KBM-7 (cell line): ENCODE data around the gene APOL2.

Source experiments
- DNase-seq: peaks from one replicate; pipeline ENCODE4 v3.0.0-alpha.2; 2015
- in situ Hi-C: fragments of 300-500 bp; cut with MboI; formaldehyde crosslinking; loops from 2 replicates; pipeline ENCODE4 v1.14.3; 2020; ENCODE audit warnings: low sequenced_read_pairs, low pct_unique_long_range_greater_than_20kb, mixed read lengths

Gene APOL2

GRCh38 chr22:36185828-36186624 is 53.3 kb downstream of the APOL2 start:
- in situ Hi-C loops = loop anchor here (25.0 kb wide), 1 partner anchor 301 kb away; the partner anchor contains the start of gene TXN2
- no peak for DNase-seq

GRCh38 chr22:36184433-36185025 is 54.8 kb downstream of the APOL2 start:
- DNase-seq = no peak
- in situ Hi-C loops = loop anchor here (25.0 kb wide), 1 partner anchor 303 kb away; the partner anchor contains the start of gene TXN2

GRCh38 chr22:36183446-36183845 is 55.9 kb downstream of the APOL2 start:
- DNase-seq = no peak
- in situ Hi-C loops = loop anchor here (25.0 kb wide), 1 partner anchor 304 kb away; the partner anchor contains the start of gene TXN2

- DNase-seq = no peak
- in situ Hi-C loops = loop anchor here (25.0 kb wide), 1 partner anchor 304 kb away; the partner anchor contains the start of gene TXN2
Measured at GRCh38 chr22:36182857-36183256, 56.5 kb downstream of the APOL2 start.

- in situ Hi-C loops = loop anchor here (25.0 kb wide), 1 partner anchor 305 kb away; the partner anchor contains the start of gene TXN2
- no peak for DNase-seq
Measured at GRCh38 chr22:36182056-36182455, 57.3 kb downstream of the APOL2 start.

- DNase-seq = no peak
- in situ Hi-C loops = loop anchor here (25.0 kb wide), 1 partner anchor 306 kb away; the partner anchor contains the start of gene TXN2
Measured at GRCh38 chr22:36180928-36181327, 58.4 kb downstream of the APOL2 start.

- in situ Hi-C loops = loop anchor here (25.0 kb wide), 1 partner anchor 307 kb away; the partner anchor contains the start of gene TXN2
- peak; percentile 74 for DNase-seq
Measured at GRCh38 chr22:36180038-36180880, 59.1 kb downstream of the APOL2 start.

GRCh38 chr22:36177160-36177559 is 62.2 kb downstream of the APOL2 start:
- in situ Hi-C loops = loop anchor here (25.0 kb wide), 1 partner anchor 310 kb away; the partner anchor contains the start of gene TXN2
- no peak for DNase-seq
